ENCODE data around the gene MAP4. TPM values are rescaled to one million over a fixed set of nuclear protein-coding genes. Genes with fewer than 3 reads are reported as not detected.
"Not testable (repeated sequence)": the region's sequence is repeated elsewhere in the genome, so short reads cannot be mapped to it uniquely, and the experiment has no call there.

The MAP4 gene, protein sequence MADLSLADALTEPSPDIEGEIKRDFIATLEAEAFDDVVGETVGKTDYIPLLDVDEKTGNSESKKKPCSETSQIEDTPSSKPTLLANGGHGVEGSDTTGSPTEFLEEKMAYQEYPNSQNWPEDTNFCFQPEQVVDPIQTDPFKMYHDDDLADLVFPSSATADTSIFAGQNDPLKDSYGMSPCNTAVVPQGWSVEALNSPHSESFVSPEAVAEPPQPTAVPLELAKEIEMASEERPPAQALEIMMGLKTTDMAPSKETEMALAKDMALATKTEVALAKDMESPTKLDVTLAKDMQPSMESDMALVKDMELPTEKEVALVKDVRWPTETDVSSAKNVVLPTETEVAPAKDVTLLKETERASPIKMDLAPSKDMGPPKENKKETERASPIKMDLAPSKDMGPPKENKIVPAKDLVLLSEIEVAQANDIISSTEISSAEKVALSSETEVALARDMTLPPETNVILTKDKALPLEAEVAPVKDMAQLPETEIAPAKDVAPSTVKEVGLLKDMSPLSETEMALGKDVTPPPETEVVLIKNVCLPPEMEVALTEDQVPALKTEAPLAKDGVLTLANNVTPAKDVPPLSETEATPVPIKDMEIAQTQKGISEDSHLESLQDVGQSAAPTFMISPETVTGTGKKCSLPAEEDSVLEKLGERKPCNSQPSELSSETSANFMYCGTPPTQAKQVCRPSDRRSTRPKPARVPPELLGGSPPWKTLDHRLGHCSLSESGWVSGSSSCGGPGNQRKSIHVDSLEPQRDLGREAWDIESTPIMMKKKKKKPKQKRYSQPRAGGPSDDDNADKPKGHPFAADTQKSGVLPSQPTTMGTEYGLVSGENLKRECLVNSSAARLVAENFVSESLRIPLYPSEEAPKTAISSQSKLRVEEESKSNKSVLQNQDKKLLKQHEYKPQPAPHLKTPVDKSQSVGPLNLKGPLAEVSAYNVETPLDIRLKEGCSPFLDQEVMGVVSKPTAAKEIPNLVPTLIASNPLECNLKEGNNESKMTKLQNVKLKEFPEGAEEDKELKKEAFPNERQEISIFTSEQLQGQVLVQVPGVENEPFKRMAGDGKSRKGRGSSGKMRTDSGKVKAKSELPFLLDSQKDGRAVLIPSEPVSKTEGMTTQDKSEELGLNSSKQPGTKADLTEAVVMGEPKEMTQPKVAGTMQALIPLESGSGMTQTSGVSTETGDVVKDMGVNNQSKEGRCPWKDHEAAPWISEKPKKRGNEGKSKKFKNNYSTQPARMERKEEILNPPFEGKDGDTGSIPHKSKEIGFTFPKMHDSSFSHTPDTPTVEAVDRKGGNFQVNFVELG (N-terminal part only)
- 1,000 to 10,000 TPM in 2 of 9 donors, 100 to 1,000 TPM in 7; 484 to 1,422 (median 877) TPM for total RNA-seq
- 100 to 1,000 TPM; 206 to 346 TPM for polyA plus RNA-seq
- long read RNA-seq, donor 1, partial matches to known transcripts: 870 of 1,260 reads
- long read RNA-seq, donor 1, other reads (novel, unspliced or antisense): 390 of 1,260 reads
- long read RNA-seq, donor 2, partial matches to known transcripts: 901 of 2,465 reads
- long read RNA-seq, donor 2, other reads (novel, unspliced or antisense): 1,562 of 2,465 reads
- long read RNA-seq, donor 3, partial matches to known transcripts: 307 of 942 reads
- long read RNA-seq, donor 3, other reads (novel, unspliced or antisense): 634 of 942 reads

DNA sequence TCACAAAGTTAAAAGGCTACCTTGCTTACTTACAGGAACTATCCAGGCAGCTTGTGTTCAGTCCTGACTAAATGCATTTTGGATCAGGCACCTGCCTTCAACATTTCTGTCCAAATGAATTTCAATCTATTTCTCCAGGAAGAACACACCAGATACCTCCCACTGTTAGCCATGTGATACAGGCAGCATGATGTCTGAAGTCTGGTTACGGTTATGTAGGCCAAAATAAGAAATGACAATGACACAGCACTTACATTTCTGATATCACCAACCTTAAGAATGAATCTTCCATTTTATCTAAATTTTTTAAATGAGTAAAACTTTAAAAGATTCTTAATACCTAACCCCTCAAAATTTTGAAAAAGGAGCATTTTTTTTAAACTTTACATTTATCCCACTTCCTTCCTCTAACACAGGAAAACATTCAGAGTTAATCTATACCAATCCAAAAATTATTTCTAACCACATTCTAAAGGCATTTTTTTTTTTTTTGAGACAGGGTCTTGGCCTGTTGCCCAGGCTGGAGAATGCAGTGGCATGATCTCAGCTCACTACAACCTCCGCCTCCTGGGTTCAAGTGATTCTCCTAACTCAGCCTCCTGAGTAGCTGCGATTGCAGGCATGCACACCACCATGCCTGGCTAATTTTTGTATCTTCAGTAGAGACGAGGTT is at the start of gene MAP4:
Gene MAP4 (minus strand): TSS at position 116 of the 673 bp plus-strand sequence. CDS start 17,556 bp downstream, outside the sequence.
- Histone ChIP-seq H3K36me3 (peaks cover 0 to 5% (median 0%) of the 10 kb centered on the region in 9 donors), H3K9me3 (no peaks in the 10 kb centered on the region), H3K4me3 (peak within 1 kb of the TSS in 10 of 12 donors; percentile 2 to 50 (median 42)), H3K4me1 (peaks cover 0 to 89% (median 60%) of the 10 kb centered on the region in 12 donors), H3K27me3 (no peaks in the 10 kb centered on the region), H3K27ac (peak within 1 kb of the TSS; percentile 14 to 87 (median 80))
- no peak for TF ChIP-seq POLR2A (IDR thresholded peaks at IDR 0.05)
- TF ChIP-seq, protein P1, sequence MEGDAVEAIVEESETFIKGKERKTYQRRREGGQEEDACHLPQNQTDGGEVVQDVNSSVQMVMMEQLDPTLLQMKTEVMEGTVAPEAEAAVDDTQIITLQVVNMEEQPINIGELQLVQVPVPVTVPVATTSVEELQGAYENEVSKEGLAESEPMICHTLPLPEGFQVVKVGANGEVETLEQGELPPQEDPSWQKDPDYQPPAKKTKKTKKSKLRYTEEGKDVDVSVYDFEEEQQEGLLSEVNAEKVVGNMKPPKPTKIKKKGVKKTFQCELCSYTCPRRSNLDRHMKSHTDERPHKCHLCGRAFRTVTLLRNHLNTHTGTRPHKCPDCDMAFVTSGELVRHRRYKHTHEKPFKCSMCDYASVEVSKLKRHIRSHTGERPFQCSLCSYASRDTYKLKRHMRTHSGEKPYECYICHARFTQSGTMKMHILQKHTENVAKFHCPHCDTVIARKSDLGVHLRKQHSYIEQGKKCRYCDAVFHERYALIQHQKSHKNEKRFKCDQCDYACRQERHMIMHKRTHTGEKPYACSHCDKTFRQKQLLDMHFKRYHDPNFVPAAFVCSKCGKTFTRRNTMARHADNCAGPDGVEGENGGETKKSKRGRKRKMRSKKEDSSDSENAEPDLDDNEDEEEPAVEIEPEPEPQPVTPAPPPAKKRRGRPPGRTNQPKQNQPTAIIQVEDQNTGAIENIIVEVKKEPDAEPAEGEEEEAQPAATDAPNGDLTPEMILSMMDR (IDR thresholded peaks at IDR 0.05): no peak
- ATAC-seq (peak in 1 of 4 donors; percentile 44), DNase-seq (peak in 1 of 5 donors; percentile 10)
- WGBS, 4 donors: 34 to 40% (median 37%) methylated on average over 4 of the region's 4 CpGs
- intact Hi-C loops (cut with DNase I): loop anchor here in 3 of 10 donors (5.0 to 10.0 kb wide), 2 partner anchors 58 to 71 kb away; no protein-coding TSS in a partner anchor

DNA sequence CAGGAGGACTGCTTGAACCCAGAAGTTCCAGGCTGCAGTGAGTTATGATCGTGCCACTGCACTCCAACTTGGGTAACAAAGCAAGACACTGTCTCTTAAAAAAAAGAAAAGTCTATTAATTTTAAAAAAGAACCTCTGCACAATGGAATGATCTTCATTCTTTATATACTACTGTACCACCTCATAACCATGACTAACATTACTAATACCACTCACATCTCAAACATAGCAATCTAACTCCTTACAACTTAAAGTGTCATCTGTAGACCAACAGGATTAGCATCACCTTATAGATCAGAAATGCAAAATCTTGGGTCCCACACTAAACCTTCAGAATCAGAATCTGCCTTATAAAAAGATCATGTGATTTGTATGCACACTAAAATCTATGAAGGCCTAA is 48.8 kb upstream of the MAP4 start:
- H3K36me3 ChIP-seq: peaks cover 0 to 15% (median 3%) of the 10 kb centered on the region in 9 donors
- 84 to 94% (median 92%) methylated on average over 1 of the region's 1 CpG for WGBS, 4 donors
- intact Hi-C loops (cut with DNase I): no loop called here
- no peak for ATAC-seq
- DNase-seq: no peak
- H3K27ac ChIP-seq: no peak overlapping the region
- peaks cover 0 to 62% (median 47%) of the 10 kb centered on the region in 12 donors for H3K4me1 ChIP-seq
- H3K9me3 ChIP-seq: no peaks in the 10 kb centered on the region
- no peak overlapping the region for H3K4me3 ChIP-seq
- no peaks in the 10 kb centered on the region for H3K27me3 ChIP-seq
- TF ChIP-seq, protein P1 (IDR thresholded peaks at IDR 0.05): no peak
- TF ChIP-seq POLR2A (IDR thresholded peaks at IDR 0.05): no peak

DNA sequence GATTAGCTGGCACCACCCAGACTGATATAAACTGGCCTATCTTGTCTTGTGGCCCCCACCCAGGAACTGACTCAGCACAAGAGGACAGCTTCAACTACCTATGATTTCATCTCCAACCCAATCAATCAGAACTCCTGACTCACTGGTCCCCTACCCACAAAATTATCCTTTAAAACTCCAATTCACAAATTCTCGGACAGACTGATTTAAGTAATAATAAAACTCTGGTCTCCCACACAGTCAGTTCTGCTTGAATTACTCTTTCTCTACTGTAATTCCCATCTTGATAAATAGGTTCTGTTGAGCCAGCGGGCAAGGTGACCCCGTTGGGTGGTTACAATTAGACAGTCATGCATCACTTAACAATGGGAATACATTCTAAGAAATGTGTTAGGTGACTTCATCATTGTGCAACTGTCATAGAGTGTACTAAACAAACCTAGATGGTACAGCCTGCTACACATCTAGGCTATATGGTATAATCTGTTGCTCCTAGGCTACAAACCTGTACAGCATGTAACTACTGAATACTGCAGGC is 48.1 kb upstream of the MAP4 start:
- WGBS, 4 donors: 61 to 72% (median 66%) methylated on average over 3 of the region's 3 CpGs
- H3K27me3 ChIP-seq: no peaks in the 10 kb centered on the region
- H3K9me3 ChIP-seq: no peaks in the 10 kb centered on the region

DNA sequence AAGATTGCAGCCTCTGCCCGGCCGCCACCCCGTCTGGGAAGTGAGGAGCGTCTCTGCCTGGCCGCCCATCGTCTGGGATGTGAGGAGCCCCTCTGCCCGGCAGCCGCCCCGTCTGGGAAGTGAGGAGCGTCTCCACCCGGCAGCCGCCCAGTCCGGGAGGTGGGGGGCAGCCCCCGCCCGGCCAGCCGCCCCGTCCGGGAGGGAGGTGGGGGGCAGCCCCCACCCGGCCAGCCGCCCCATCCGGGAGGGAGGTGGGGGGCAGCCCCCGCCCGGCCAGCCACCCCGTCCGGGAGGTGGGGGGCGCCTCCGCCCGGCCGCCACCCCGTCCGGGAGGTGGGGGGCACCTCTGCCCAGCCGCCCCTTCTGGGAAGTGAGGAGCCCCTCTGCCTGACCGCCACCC is 45.4 kb upstream of the MAP4 start:
- intact Hi-C loops (cut with DNase I); H3K4me3 ChIP-seq; DNase-seq; H3K27me3 ChIP-seq; H3K27ac ChIP-seq; H3K9me3 ChIP-seq; H3K36me3 ChIP-seq; ATAC-seq: not testable (repeated sequence)
- H3K4me1 ChIP-seq: peaks cover 3 to 57% (median 50%) of the 10 kb centered on the region in 12 donors
- WGBS, 4 donors: 95 to 100% (median 97%) methylated on average over 4 to 30 of the region's 33 CpGs

More for the DNA sequence above, 48.1 kb upstream of the MAP4 start:
- DNase-seq: no peak
- peak; percentile 27 to 47 (median 29) for ATAC-seq
- Histone ChIP-seq H3K4me3 (no peak overlapping the region), H3K27ac (no peak overlapping the region), H3K36me3 (peaks cover 0 to 8% (median 0%) of the 10 kb centered on the region in 9 donors), H3K4me1 (peaks cover 0 to 59% (median 46%) of the 10 kb centered on the region in 12 donors)
- no peak for TF ChIP-seq POLR2A (IDR thresholded peaks at IDR 0.05)
- TF ChIP-seq, protein P1 (IDR thresholded peaks at IDR 0.05): no peak
- intact Hi-C loops (cut with DNase I): no loop called here

All from heart left ventricle (tissue), 16 donors.